Lower leg skin (tissue), 4 donors: ENCODE data around the gene HGFAC. TPM values are rescaled to one million over a fixed set of nuclear protein-coding genes. Genes with fewer than 3 reads are reported as not detected.
"Not testable (repeated sequence)": the region's sequence is repeated elsewhere in the genome, so short reads cannot be mapped to it uniquely, and the experiment has no call there.

Experiments
- DNase-seq, 2 donors: peaks; one replicate each; pipeline ENCODE4 v3.0.0-alpha.2; 2019; ENCODE audit warnings: low spot score in 2 of 2
- H3K4me3 ChIP-seq: fragments of 200-600 bp; sonication (generic); 2 replicates; pipeline ENCODE4 v1.5.1; 2017; ENCODE audit warnings: mild to moderate bottlenecking, low read depth; ENCODE audit not compliant: poor library complexity, severe bottlenecking
- POLR2A ChIP-seq, 2 donors: fragments of 450-650 bp; IDR thresholded peaks; one replicate each; pipeline ENCODE4 v1.6.1; 2016 to 2017; ENCODE audit warnings: antibody characterized with exemption in 2 of 2, mild to moderate bottlenecking in 1 of 2, moderate library complexity in 1 of 2
- WGBS, 2 donors: methylation state at CpG; one replicate each; pipeline ENCODE4 v1.1.5; 2018; 5-methylcytosine and 5-hydroxymethylcytosine counted together
- intact Hi-C: fragments of 100-400 bp; cut with DNase I; formaldehyde crosslinking; loops from one replicate; pipeline ENCODE4 v1.15.0; 2023; ENCODE audit warnings: low total_unique reads
- total RNA-seq, 4 donors: library from RNA; depleted of rRNA; stranded (reverse); fragments of >200 nt; gene quantifications; one replicate each; pipeline ENCODE4 v1.1.0, GENCODE V29; 2016
- TF ChIP-seq, protein P1 (sequence below), 3 donors: fragments of 450-650 bp; IDR thresholded peaks; one replicate each; pipeline ENCODE4 v1.5.1; 2016; ENCODE audit warnings: antibody characterized with exemption in 3 of 3, mild to moderate bottlenecking in 3 of 3, moderate library complexity in 2 of 3

HGFAC gene
- total RNA-seq, 4 donors from 2014 or later, result 0.38 TPM; not detected in 3

DNA sequence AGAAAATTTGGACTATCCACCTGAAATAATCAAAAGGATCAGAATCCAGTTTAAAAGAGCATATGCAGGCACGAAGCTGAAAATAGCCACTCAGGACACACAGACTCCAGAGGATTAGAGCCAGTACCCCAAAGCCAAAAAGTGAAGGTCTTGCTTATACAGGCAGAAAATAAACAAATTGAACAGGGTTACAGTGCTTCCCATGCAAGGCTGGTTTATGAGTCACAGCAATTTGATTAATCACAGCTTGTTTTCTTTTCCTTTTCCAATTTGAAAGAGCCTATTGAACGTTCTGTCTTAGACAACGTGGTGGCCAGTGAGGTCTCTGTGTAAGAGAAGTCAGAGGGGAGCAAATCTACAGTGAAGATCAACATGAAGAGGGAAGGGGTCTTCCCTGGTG is 10.2 kb downstream of the HGFAC start:
- no peak for DNase-seq
- H3K4me3 ChIP-seq, result no peak overlapping the region
- 16 to 22% methylated on average over 3 of the region's 3 CpGs for WGBS, 2 donors
- no peak for TF ChIP-seq POLR2A (IDR thresholded peaks at IDR 0.05)
- TF ChIP-seq, protein P1, sequence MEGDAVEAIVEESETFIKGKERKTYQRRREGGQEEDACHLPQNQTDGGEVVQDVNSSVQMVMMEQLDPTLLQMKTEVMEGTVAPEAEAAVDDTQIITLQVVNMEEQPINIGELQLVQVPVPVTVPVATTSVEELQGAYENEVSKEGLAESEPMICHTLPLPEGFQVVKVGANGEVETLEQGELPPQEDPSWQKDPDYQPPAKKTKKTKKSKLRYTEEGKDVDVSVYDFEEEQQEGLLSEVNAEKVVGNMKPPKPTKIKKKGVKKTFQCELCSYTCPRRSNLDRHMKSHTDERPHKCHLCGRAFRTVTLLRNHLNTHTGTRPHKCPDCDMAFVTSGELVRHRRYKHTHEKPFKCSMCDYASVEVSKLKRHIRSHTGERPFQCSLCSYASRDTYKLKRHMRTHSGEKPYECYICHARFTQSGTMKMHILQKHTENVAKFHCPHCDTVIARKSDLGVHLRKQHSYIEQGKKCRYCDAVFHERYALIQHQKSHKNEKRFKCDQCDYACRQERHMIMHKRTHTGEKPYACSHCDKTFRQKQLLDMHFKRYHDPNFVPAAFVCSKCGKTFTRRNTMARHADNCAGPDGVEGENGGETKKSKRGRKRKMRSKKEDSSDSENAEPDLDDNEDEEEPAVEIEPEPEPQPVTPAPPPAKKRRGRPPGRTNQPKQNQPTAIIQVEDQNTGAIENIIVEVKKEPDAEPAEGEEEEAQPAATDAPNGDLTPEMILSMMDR (IDR thresholded peaks at IDR 0.05), result no peak
- intact Hi-C loops, result no loop called here

DNA sequence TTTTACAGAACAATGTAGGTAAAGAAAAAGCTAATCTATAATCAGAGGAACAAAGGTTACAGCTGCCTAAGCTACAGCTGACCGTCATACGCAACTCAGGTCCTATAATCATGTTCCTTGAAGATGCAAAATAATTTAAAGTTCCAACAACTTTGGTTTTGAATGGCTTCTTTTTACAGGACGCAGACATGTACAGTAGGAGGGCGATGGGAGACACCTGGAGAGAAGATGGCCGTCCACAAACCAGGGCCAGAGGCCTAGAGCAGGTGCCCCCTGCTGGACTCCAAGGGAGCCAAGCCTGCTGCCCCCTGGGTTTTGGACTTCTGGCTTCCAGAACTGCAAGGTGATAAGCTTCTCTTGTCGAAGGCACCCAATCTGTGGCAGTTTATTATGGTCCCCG is 10.6 kb downstream of the HGFAC start:
- intact Hi-C loops, result no loop called here
- 86 to 87% methylated on average over 7 of the region's 7 CpGs for WGBS, 2 donors
- no peak overlapping the region for H3K4me3 ChIP-seq
- no peak for DNase-seq
- TF ChIP-seq POLR2A (IDR thresholded peaks at IDR 0.05), result no peak
- TF ChIP-seq, protein P1 (IDR thresholded peaks at IDR 0.05), result no peak

DNA sequence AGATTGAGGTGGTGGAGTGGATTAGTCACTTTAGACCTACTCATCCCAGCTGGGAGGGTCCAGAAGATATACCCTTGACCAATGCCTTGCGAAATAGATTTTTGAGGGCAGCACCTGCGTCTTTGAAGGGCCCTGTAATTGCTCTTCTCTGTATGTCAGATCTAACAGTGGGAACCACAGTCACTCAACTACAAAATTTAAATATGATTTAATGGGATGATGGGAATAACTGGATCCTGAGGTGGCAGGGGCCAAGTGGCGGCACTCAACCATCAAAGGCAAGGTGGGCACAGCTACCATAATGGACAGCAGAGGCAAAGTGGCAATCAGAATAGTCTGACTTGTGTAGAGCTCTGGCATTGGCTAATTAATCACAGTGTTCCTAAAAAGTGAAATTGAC is 13.8 kb downstream of the HGFAC start:
- intact Hi-C loops, H3K4me3 ChIP-seq, DNase-seq: not testable (repeated sequence)
- WGBS, 2 donors, result 87 to 92% methylated on average over 3 of the region's 3 CpGs

DNA sequence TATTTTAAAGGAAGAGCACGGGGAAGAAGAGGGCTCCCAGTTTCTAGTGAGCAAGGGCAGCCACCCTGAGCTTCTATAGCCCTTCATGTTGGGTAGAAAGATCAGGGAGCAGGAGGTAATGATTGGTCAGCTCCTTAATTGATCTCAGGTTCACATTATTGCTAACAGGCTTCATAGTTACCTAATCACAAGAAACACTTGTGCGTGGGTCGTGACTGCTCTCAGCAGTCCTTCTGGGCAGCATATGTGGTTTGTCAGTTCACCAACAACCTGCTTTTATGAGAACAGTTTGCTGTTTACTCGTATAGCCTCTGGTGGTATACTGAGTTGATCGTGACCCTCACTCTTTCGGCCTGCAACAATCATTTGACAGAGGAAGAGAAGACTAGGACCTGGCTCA is 16.6 kb downstream of the HGFAC start:
- intact Hi-C loops, result no loop called here
- no peak overlapping the region for H3K4me3 ChIP-seq
- no peak for DNase-seq
- WGBS, 2 donors, result 47 to 73% methylated on average over 6 of the region's 6 CpGs
- no peak for TF ChIP-seq POLR2A (IDR thresholded peaks at IDR 0.05)
- TF ChIP-seq, protein P1 (IDR thresholded peaks at IDR 0.05), result no peak

DNA sequence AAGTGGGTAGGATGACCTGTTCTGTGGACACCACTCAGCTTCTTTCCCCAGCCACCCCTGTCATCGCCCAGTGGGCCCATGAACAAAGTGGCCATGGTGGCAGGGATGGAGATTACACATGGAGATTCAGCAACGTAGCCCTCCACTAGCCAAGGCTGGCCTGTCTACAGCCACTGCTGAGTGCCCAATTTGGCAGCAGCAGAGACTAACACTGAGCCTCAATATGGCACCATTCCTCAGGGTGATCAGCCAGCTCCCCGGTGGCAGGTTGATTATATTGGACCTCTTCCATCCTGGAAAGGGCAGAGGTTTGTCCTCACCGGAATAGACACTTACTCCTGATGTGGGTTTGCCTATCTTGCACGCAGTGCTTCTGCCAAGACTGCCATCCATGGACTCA is 17.4 kb downstream of the HGFAC start:
- H3K4me3 ChIP-seq, intact Hi-C loops, DNase-seq: not testable (repeated sequence)
- WGBS, 2 donors, result 84 to 87% methylated on average over 4 to 5 of the region's 5 CpGs

DNA sequence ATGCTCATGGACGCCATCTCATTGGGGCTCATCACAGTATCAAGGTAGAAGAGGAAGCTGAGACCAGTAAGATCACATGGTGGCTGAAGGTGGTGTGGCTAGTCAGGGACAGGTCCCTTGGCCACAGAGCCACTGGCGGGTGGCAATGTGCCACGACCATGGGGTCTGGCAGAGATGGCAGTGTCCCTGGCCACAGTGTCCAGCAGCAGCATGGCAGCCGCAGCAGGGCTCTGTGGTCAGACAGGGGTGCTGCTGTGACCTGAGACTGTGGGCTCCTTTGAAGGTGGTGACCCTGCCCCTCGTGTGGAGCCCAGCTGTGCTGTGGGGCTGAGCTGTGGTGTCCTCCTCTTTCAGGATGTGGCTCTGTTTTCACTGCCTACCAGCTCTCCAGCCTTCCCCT is 19.2 kb downstream of the HGFAC start:
- H3K4me3 ChIP-seq, result no peak overlapping the region
- 87 to 89% methylated on average over 5 of the region's 5 CpGs for WGBS, 2 donors
- intact Hi-C loops, result no loop called here
- no peak for DNase-seq
- TF ChIP-seq, protein P1 (IDR thresholded peaks at IDR 0.05), result no peak
- TF ChIP-seq POLR2A (IDR thresholded peaks at IDR 0.05), result no peak

DNA sequence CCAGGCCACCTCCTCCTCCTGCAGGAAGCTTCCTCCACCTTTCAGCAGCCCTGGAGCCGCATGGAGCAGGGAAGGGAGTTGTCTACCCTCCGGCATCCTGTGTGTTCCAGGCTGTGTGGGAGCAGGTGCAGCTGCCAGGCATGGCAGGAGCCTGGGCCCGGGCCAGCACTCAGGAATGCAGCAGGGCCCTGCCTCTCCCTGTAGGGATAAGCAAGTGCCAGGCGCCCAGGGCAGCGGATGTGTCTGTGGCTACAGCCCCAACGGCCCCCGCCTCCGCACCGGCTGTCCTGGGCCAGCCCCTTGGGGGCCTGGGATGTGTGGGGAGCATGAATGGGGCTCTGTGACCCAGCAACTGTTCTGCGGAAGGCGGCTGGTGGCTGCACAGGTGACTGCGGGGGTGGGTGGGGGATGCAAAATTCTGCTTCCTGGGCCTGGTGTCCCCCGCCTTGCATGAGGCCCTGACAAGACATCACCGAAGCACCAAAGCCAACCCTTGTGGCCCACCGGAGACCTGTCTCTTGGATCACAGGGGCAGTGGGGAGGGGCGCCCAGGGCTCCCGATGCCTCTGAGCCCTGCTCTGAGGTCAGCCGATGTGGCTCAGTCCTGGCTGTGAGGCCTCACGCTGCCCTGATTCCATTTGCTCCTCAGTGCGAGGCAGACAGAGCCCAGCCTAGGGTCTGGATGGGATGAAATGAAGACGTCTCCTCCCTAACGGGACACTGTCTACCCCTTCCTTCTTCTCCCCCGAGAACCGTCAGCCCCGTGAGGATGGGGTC is 19.9 kb downstream of the HGFAC start:
- no peak for DNase-seq
- WGBS, 2 donors, result 54 to 58% methylated on average over 20 to 25 of the region's 25 CpGs
- TF ChIP-seq POLR2A (IDR thresholded peaks at IDR 0.05), result no peak
- TF ChIP-seq, protein P1 (IDR thresholded peaks at IDR 0.05), result no peak
- H3K4me3 ChIP-seq, result no peak overlapping the region
- intact Hi-C loops, result no loop called here
